ENCODE data around the gene NAPB.
A peak's percentile ranks its signal among the peaks of the same experiment; 100 is the strongest.

NAPB gene

DNA sequence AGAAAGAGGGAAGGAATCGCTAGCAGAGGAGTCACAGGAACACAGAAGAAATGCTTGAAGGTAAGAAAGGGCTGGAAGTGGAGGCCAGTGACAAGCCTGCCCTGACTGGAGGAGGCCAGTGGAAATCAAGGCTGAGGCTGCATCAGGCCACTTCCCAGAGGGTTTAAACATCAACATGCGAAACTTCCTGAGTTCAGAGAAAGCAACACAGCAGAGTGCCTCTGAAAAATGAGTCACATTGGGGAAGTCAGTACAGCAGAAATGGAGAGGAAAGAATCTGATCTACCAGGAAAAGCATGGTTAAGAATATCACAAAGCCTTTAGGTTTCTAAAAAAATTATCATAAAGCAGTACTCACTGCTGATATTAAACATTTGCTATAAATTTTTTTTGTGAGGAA, 23.3 kb downstream of the NAPB start:
- ATAC-seq (no peak), DNase-seq (no peak)
- H3K4me3 Mint-ChIP-seq: peak overlapping the region; percentile 68 to 72
- H3K27ac Mint-ChIP-seq: peak overlapping the region; percentile 2 to 6
- no peaks in the 10 kb centered on the region for H3K9me3 Mint-ChIP-seq
- H3K4me1 Mint-ChIP-seq: peaks cover 42% of the 10 kb centered on the region
- no peaks in the 10 kb centered on the region for H3K27me3 Mint-ChIP-seq

DNA sequence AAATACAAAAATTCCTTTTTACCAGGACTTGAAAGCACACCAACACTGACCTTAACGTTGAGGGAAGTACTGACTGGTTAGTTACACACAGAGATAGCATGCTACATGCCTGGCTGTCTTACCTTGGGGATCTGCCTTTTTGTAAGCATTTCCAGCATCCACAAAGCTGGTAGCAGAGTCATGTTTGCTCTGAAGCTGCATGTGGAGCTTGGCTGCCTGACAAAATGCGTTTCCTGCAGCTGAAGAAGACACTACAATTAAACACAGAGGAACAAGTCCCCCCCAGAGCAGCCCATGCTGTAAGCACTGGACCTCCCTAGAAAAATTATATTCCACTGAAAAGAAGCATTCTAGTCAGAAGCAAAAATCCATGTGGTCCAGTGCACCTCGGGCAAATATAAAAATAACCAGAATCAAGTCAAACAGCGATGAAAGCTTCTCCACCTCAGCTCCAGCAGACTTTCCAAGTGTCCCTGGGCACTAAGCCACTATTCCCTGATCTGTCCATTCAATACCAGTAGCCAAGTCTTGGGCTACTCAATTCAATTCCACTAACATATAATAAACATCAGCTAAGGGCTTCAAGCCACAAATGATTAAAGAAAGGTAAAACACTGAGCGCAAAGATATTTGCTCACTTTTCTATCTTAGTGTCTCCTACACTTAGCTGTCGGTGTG, 24.2 kb downstream of the NAPB start:
- no peak for ATAC-seq
- Mint-ChIP-seq H3K4me1 (peaks cover 42% of the 10 kb centered on the region), H3K27ac (no peak overlapping the region), H3K4me3 (no peak overlapping the region), H3K27me3 (no peaks in the 10 kb centered on the region), H3K9me3 (no peaks in the 10 kb centered on the region)
- DNase-seq: no peak

DNA sequence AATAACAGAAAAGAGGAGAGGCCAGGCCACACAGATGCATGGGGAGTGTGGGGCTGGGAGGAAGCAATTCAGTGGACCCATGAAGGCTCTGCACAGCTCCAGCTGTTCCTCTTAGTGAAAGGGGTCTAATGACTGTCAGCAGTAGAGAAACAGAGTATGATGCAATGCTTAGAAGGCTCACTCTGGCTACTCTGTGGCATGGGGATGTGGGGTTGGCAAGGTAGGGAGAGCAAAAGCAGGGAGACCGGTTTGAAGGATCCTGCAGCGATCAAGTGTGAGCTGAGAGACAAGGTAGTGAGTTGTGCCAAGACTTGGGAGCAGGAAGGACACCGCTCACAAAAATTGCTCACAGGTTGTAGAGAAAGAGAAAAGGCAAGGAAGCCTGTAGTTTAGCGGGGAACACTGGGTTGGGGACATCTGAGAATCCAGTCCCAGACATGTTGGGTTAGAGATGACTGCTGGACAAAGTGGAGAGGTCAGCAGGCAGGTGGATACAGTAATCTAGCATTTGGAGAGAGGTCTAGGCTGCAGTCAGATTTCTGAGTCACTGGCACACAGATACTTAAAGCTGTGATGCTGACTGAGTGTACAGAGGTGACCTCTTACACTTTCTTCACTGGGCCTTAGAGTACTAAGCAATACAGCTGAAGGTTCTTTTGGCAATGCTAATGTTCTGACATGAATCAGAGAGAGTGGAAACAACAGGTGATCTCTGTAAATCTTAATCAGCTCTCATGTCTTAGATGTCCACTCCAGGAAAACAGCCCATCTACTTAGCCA, 27.1 kb downstream of the NAPB start:
- Mint-ChIP-seq H3K27ac (peak overlapping the region in 1 of 2 donors; percentile 82), H3K27me3 (no peaks in the 10 kb centered on the region), H3K4me1 (peaks cover 19% of the 10 kb centered on the region), H3K4me3 (no peak overlapping the region), H3K9me3 (no peaks in the 10 kb centered on the region)
- no peak for DNase-seq
- ATAC-seq: no peak

DNA sequence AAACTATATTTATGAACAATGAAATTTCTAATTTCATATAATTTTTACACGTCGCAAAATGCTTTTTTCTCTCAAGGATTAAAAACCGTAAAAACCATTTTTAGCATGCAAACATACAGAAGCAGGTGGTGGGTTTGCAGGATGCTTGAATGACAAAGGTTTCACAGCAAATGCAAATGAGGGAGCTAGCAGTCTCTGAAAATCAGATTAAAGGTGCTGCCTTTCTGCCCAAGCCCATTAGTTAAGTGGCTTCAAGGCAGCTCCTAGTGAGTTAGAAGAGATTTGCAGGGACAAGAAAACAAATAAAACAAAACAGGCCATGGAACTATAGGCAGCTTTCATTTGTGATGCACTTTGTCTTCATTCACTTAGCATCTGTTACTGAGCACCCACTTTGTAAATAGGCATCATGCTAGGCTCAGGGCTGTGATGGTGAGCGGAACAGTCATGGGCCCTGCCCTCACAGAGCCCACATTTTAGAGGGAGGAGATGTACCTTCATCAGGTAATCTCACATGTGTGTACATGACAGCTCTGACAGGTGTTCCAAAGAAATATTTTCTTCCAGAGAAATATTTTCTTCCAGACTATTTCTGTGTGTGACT, 29.5 kb downstream of the NAPB start:
- H3K4me3 Mint-ChIP-seq: no peak overlapping the region
- H3K9me3 Mint-ChIP-seq: no peaks in the 10 kb centered on the region
- no peaks in the 10 kb centered on the region for H3K4me1 Mint-ChIP-seq
- ATAC-seq (no peak), DNase-seq (no peak)
- peak overlapping the region in 1 of 2 donors; percentile 79 for H3K27ac Mint-ChIP-seq
- H3K27me3 Mint-ChIP-seq: no peaks in the 10 kb centered on the region

DNA sequence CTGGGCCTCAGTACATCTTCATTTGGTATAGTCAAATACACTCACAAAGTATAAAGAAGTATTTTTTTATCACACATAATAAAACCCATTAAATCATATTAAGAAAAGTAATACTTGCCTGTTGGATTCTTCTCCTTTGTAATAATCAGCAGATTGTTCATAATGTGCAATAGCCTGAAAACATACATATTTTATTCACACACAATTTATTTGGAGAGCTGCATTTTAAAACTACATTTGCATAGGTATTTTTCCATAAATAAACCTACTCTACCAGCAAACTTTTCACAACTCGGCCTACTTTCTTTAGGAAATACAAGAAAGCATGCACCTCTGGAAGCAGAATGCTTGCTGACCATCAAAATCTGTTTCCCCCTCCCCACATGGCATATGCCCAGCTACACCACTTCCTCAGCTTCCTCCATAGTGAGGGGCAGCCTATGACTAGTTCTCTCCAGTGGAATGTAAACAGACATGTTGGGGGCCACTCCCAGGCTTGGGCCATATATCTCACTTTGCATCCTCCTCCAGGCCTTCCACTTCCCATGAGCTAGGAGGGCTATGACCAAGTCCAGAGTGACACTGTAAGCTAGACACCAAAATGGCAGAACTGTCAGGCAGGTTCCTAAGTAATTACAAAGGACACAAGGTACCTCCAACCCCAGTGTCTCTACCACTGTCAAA, 31.1 kb downstream of the NAPB start:
- Mint-ChIP-seq H3K9me3 (no peaks in the 10 kb centered on the region), H3K27me3 (no peaks in the 10 kb centered on the region), H3K4me1 (peaks cover 6% of the 10 kb centered on the region), H3K4me3 (no peak overlapping the region), H3K27ac (no peak overlapping the region)
- ATAC-seq (no peak), DNase-seq (no peak)

DNA sequence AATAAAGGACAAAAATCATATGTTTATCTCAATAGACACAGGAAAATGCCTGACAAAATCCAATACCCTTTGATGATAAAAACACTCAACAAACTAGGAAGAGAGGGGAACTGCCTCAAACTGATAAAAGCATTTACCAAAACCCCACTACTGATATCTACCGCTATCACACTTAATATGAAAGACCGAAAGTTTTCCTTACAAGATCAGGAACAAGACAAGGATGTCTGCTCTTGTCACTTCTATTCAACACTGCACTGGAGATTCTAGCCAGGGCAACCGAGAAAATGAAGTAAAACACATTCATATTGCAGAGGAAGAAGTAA, 34.2 kb downstream of the NAPB start:
- Mint-ChIP-seq H3K27me3 (no peaks in the 10 kb centered on the region), H3K4me3 (no peak overlapping the region), H3K9me3 (no peaks in the 10 kb centered on the region), H3K27ac (no peak overlapping the region), H3K4me1 (peaks cover 13% of the 10 kb centered on the region)
- ATAC-seq (no peak), DNase-seq (no peak)

DNA sequence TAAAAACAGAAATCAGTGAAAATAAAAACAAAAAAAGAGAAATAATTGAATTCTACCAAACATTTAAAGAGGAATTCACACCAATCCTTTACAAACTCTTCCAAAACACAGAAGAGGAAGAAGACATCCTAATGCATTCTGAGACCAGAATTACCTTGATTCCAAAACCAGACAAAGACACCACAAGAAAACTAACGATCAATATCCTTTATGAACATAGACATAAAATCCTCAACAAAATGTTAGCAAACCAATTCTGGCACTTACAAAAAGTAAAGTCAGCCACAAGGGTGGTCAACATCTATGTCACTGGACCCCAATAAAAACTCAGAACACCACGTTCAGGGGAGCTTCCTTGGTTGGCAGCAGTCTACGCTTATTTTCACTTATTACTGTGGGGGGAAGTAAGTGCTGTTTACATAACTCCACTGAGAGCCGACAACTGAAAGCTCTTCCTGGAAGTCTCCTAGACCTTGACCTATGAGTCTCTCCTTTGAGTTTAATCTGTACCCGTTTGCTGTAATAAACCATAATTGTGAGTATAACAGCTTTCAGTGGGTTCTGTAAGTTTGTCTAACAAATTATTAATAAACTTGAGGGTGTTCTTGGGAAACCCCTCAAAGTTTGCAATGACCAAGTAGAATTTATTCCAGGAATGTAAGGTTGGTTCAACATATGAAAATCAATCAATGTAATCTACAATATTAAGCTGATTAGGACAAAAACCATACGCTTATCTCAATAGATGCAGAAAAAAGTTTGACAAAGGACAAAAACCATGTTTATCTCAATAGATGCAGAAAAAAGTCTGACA, 34.8 kb downstream of the NAPB start:
- no peak overlapping the region for H3K27ac Mint-ChIP-seq
- H3K9me3 Mint-ChIP-seq: no peaks in the 10 kb centered on the region
- H3K4me3 Mint-ChIP-seq: no peak overlapping the region
- H3K4me1 Mint-ChIP-seq: peaks cover 15% of the 10 kb centered on the region
- no peak for DNase-seq
- H3K27me3 Mint-ChIP-seq: no peaks in the 10 kb centered on the region
- ATAC-seq: no peak

DNA sequence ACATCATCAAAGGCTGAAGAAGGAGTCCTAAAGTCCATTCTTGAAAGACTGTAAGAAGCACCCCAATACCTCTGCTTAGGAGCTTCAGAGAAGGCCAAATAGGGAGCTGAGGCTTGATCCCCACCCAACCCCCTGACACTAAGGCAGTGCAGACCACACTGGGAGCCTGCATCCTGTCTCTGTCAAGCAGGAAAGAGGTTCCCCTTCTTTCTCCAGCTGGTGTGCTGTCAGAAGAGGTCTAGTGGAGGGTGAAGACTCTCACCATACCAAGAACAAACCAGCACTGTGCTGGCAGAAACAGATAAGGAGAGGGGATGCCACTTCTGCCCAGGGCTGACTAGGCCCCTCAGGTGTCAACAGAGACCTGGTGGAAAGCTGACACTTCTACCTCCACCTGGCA, 39.4 kb downstream of the NAPB start:
- no peak for DNase-seq
- H3K27me3 Mint-ChIP-seq: no peaks in the 10 kb centered on the region
- ATAC-seq: no peak
- H3K9me3 Mint-ChIP-seq: no peaks in the 10 kb centered on the region
- peaks cover 15% of the 10 kb centered on the region for H3K4me1 Mint-ChIP-seq
- H3K4me3 Mint-ChIP-seq: no peak overlapping the region
- H3K27ac Mint-ChIP-seq: no peak overlapping the region

DNA sequence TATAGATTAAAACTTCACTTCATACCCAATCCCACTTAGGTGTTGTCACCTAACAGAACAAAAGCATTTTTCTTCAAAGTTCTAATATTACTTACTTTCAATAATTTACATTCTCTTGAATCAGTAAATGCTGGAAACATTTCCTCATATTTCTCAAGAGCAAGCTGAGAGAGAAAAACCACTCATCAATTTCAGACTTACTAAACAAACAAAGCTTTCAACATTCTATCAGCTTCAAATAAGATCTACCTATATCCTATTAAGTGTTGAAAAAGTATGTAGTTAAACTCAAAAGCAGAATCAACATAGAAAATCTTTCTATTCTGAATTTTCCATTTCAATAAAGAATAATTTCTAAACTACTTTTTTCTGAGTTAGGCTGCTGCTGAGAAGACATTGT, 41.5 kb downstream of the NAPB start:
- no peak for ATAC-seq

DNA sequence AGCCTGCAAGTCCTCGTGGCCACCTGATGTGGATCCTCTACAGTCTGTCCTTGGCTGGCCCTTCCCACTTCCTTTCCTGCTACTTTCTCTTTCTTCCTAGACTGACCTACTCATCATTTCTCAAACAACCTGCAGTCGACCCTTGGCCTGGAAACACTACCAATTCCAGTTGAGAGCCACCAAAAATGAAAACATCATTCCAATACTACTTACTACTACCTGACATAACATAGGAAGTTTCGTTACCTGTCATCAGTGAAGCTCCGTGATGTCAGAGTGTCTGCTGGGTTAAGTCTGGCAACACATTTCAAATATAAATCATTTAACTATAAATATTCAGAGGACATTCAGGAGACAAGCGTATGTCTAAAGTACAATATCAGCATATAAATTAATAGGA, 45.5 kb downstream of the NAPB start:
- Mint-ChIP-seq H3K27me3 (no peaks in the 10 kb centered on the region), H3K27ac (peak overlapping the region in 1 of 2 donors; percentile 21), H3K4me1 (no peaks in the 10 kb centered on the region), H3K4me3 (no peak overlapping the region), H3K9me3 (no peaks in the 10 kb centered on the region)
- no peak for ATAC-seq
- DNase-seq: no peak

More for the DNA sequence above, 41.5 kb downstream of the NAPB start:
- Mint-ChIP-seq H3K4me3 (no peak overlapping the region), H3K9me3 (no peaks in the 10 kb centered on the region), H3K27me3 (no peaks in the 10 kb centered on the region), H3K4me1 (peaks cover 9% of the 10 kb centered on the region), H3K27ac (no peak overlapping the region)
- DNase-seq: no peak

DNA sequence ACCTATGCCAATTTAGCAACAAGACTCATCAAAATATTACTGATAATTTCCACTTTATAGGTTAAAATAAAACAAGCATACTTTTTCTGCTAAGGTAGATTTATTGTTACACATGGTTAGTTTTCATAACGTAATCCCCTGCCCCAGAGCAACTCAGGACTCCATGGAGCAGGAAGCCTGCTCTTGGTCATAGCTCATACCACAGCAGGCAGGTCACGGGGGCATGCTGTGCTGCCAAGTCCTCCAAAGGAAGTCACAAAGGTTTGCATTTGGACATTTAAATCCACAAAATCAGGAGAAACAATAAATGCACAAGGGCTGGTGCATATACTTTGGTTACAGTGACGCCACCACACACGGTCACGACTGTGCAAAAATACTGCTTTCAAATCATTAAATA, 46.8 kb downstream of the NAPB start:
- DNase-seq (no peak), ATAC-seq (no peak)
- Mint-ChIP-seq H3K9me3 (no peaks in the 10 kb centered on the region), H3K27me3 (no peaks in the 10 kb centered on the region), H3K4me1 (no peaks in the 10 kb centered on the region), H3K27ac (no peak overlapping the region), H3K4me3 (no peak overlapping the region)

DNA sequence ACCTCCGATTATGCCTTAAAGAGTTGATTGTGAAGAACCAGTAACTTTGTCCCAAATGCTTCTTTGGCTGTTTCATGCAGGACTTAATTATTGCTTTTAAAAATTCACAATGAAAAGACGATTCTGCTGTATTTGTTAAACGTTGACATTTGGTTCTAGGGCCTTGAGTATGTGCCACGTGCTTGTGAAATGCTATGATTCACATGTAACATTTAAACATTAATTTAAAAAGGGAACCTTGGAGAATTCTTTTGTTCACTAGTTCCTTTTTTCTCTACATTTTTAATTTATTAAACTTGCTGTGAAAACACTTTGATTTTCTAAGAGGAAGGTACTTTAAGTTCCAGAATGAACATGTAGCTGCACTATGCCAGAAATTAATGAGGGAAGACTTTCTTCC, 49.8 kb downstream of the NAPB start:
- Mint-ChIP-seq H3K9me3 (no peaks in the 10 kb centered on the region), H3K27ac (peak overlapping the region in 1 of 2 donors; percentile 48), H3K27me3 (no peaks in the 10 kb centered on the region), H3K4me3 (no peak overlapping the region), H3K4me1 (peaks cover 13% of the 10 kb centered on the region)
- DNase-seq: no peak
- no peak for ATAC-seq

DNA sequence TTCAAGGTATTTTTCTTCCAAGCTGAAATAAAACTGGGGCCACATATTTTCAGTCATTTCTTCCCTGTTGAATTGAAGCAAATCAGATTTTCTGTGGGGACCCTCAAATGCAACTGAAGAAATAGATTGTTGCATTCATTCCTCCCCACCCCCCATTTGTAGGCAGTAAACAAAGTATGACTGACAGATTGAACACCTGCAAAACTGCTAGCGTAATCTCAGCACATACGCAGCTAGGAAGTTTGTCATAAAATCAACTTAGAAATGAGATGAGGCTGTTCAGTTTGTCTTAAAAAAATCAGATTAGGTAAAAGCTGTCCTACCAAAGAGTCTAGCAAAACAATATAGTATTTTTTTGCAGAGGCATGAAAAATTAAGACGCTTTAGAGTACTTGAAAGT, 50.4 kb downstream of the NAPB start:
- H3K4me1 Mint-ChIP-seq: peaks cover 20% of the 10 kb centered on the region
- H3K27me3 Mint-ChIP-seq: no peaks in the 10 kb centered on the region
- H3K4me3 Mint-ChIP-seq: no peak overlapping the region
- no peaks in the 10 kb centered on the region for H3K9me3 Mint-ChIP-seq
- no peak for DNase-seq
- no peak overlapping the region for H3K27ac Mint-ChIP-seq
- no peak for ATAC-seq

DNA sequence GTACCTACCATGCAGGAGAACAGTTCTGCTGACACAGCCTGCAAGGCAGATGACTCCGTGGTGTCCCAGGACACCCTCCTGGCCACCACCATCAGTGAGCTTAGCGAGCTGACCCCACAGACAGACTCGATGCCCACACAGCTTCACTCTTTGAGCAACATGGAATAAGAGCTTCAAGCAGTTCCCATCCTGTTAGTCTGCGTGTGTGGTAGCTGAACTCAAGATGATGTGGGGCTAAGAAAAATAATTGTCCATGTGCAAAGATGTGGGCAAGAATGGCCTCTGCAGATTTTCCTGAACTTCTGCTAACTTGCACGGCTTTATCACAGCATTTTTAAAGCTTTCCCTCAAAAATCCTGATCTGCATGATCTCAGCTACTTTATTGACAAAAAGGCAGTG, 51.0 kb downstream of the NAPB start:
- H3K4me3 Mint-ChIP-seq: no peak overlapping the region
- no peak overlapping the region for H3K27ac Mint-ChIP-seq
- DNase-seq (no peak), ATAC-seq (no peak)
- peaks cover 24% of the 10 kb centered on the region for H3K4me1 Mint-ChIP-seq
- H3K27me3 Mint-ChIP-seq: no peaks in the 10 kb centered on the region
- H3K9me3 Mint-ChIP-seq: no peaks in the 10 kb centered on the region

DNA sequence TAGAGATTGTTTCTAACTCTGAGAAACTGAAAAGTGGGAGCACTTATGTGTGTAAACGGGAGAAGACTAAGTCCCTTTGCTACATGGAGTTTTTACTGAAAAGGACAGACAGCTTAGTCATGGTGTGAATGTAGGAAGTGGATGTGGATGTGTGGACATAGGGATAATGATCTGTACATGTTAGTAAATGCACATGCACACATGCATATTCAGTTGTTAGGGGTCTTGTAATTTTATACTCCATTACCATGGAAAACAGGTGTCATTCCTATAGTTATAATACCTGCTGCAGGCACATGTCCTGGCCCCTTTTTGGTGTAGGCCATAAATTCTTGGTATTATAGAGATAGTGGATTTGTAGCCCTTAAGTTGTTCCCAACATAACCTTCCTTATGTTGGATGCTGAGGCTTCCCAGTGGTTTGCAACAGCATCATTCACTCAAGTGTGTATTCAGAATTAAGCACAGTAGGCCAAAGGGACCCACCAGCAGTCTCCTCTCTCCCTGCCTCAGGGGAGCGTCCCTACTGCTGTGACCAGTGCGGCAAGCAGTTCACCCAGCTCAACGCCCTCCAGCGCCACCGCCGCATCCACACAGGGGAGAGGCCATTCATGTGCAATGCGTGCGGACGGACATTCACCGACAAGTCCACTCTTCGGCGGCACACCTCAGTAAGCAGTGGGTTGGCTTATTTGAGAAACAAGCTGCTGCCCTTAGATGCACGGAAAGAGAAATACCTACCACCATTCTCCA, 52.0 kb downstream of the NAPB start:
- DNase-seq: no peak
- Mint-ChIP-seq H3K27ac (no peak overlapping the region), H3K4me1 (peaks cover 34% of the 10 kb centered on the region), H3K9me3 (no peaks in the 10 kb centered on the region), H3K27me3 (no peaks in the 10 kb centered on the region), H3K4me3 (no peak overlapping the region)
- ATAC-seq: no peak

Data from stimulated activated naive CD8-positive, alpha-beta T cell treated with anti-CD3 and anti-CD28 coated beads, Interleukin-15, amount 100 ng/mL, for 72 hours (primary cell).